GM12878 (cell line): ENCODE data around the gene RRM2. TPM values are rescaled to one million over a fixed set of nuclear protein-coding genes. Genes with fewer than 3 reads are reported as not detected.

Source experiments
- ATF7 ChIP-seq: fragments of 450-650 bp; IDR thresholded peaks from 2 replicates; pipeline ENCODE4 v1.6.1; 2016; ENCODE audit warnings: low read depth, mild to moderate bottlenecking
- CBX3 ChIP-seq: fragments of 200-600 bp; sonication (generic); IDR thresholded peaks from 2 replicates; pipeline ENCODE4 v1.6.1; 2016; ENCODE audit warnings: low read depth, borderline replicate concordance
- CHD2 ChIP-seq: IDR thresholded peaks from 2 replicates; pipeline ENCODE4 v1.6.1; 2011; ENCODE audit warnings: low read depth, low read length, improper control_type of control experiment, borderline replicate concordance
- REST ChIP-seq: IDR thresholded peaks from 2 replicates; pipeline ENCODE4 v1.6.1; 2012; ENCODE audit warnings: mild to moderate bottlenecking, low read depth, low read length
- USF1 ChIP-seq: IDR thresholded peaks from 2 replicates; pipeline ENCODE4 v1.6.1; 2011; ENCODE audit warnings: borderline replicate concordance, low read depth, mild to moderate bottlenecking, moderate library complexity, mixed read lengths, low read length; ENCODE audit not compliant: insufficient read depth; ENCODE audit errors: extremely low read length
- USF2 ChIP-seq: IDR thresholded peaks from 2 replicates; pipeline ENCODE4 v1.6.1; 2011; ENCODE audit warnings: low read depth, low read length, improper control_type of control experiment, borderline replicate concordance
- WRNIP1 ChIP-seq: IDR thresholded peaks from 2 replicates; pipeline ENCODE4 v1.6.1; 2011; ENCODE audit warnings: low read depth, low read length, improper control_type of control experiment, borderline replicate concordance
- ZSCAN29 ChIP-seq: fragments of 450-650 bp; IDR thresholded peaks from 2 replicates; pipeline ENCODE4 v1.6.1; 2017; ENCODE audit warnings: mild to moderate bottlenecking, moderate library complexity
- polyA plus RNA-seq, 11 experiments: library from polyadenylated mRNA; depleted of rRNA in 4 of 11; unstranded in 6 of 11; stranded (reverse) in 5 of 11; fragments of >200 nt; fragmentation: Nextera tagmentation in 4 of 11; fragmentation: Illumina TruSeq in 1 of 11; extraction: Ambion mirVana in 4 of 11; extraction: Trizol in 1 of 11; gene quantifications; 1 replicate in 1 of 11; 2 replicates in 10 of 11; pipeline versions ENCODE4 v1.2.1 to v1.2.3, GENCODE V29; 2011 to 2016; ENCODE audit warnings: inconsistent platforms in 2 of 11, missing spikeins in 2 of 11, low read depth in 1 of 11
- total RNA-seq, 4 experiments: library from RNA; depleted of rRNA in 3 of 4; stranded (reverse); fragments of >200 nt in 3 of 4; fragmentation: Illumina TruSeq in 1 of 4; extraction: Trizol in 1 of 4; gene quantifications; 2 replicates each; pipeline versions ENCODE4 v1.2.1 to v1.2.3, GENCODE V29; 2013 to 2021

The RRM2 gene
- total and polyA plus RNA-seq, 10 of the 15 experiments (the other 5 are each of a cell fraction or from before 2014, with no cell fraction given): 54.4 to 771 (median 159) TPM

GRCh38 chr2:10122500-10123280 is at the start of gene RRM2 (continued):
- TF ChIP-seq REST (no peak), CHD2 (peak; percentile 93), ZSCAN29 (no peak), USF1 (no peak), ATF7 (no peak), CBX3 (no peak), WRNIP1 (no peak), USF2 (no peak)
